ENCODE data around the gene CA4. TPM values are rescaled to one million over a fixed set of nuclear protein-coding genes. Genes with fewer than 3 reads are reported as not detected.

CA4 gene
- total RNA-seq, 4 donors from 2014 or later: 1.5 to 3.5 (median 2.0) TPM

DNA sequence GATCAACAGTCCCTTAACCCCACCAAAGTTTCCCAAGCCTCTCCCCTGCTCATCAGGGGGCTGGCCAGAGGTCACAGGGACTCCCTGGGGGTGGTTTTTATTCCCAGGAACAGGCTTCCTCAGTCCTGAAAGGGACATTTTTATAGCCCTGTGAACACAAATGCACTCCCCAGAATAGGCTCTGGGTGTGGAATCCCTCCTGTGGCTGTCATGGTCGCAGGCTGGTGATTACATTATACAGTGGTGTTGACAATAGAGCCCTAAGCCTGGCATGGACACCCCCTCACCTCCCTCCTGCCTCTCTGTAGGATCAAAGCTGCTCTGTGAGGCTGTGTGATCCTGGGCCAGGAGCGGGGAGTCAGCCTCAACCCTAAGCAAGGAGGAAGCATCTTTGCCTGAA, 1.4 kb upstream of the CA4 start:
- DNase-seq (ENCODE audit: low spot score in 2 of 2): no peak
- TF ChIP-seq CTCF (IDR thresholded peaks at IDR 0.05) (no peak), POLR2A (IDR thresholded peaks at IDR 0.05) (no peak)
- no peak overlapping the region for H3K4me3 ChIP-seq (ENCODE audit: low read depth, poor library complexity, severe bottlenecking)
- intact Hi-C loops (cut with DNase I; ENCODE audit: low total_unique reads): no loop called here
- WGBS, 2 donors: 58 to 79% methylated on average over 2 of the region's 2 CpGs

DNA sequence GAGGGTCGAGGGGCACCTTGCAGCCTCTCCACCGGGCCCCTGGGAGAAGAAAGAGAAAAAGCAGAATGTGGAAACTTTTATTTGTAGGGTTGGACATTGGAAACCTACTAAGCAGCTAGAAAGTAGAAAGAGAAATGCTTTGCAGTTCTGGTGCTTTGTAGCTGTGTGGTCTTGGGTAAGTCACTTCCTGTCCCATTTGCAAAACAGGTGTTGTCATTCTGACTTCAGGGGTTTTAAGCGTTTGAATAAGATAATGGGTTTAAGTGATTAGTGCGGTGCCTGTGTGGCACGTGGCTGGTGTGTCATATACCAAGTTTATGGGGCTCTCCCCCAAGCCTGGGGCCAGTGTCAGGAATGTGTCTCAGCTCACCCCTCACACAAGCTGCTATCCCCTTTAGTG, 1.6 kb downstream of the CA4 start:
- no peak overlapping the region for H3K4me3 ChIP-seq (ENCODE audit: low read depth, poor library complexity, severe bottlenecking)
- no peak for TF ChIP-seq CTCF (IDR thresholded peaks at IDR 0.05)
- 29 to 40% methylated on average over 5 of the region's 5 CpGs for WGBS, 2 donors
- DNase-seq (ENCODE audit: low spot score in 2 of 2): no peak
- intact Hi-C loops (cut with DNase I; ENCODE audit: low total_unique reads): no loop called here

GRCh38 chr17:60153606-60154390, 4.0 kb downstream of the CA4 start:
- DNase-seq (ENCODE audit: low spot score in 2 of 2): no peak
- no peak overlapping the region for H3K4me3 ChIP-seq (ENCODE audit: low read depth, poor library complexity, severe bottlenecking)
- WGBS, 2 donors: 55 to 59% methylated on average over 12 of the region's 12 CpGs
- intact Hi-C loops (cut with DNase I; ENCODE audit: low total_unique reads): no loop called here
- TF ChIP-seq CTCF (IDR thresholded peaks at IDR 0.05) (no peak), POLR2A (IDR thresholded peaks at IDR 0.05) (no peak)

DNA sequence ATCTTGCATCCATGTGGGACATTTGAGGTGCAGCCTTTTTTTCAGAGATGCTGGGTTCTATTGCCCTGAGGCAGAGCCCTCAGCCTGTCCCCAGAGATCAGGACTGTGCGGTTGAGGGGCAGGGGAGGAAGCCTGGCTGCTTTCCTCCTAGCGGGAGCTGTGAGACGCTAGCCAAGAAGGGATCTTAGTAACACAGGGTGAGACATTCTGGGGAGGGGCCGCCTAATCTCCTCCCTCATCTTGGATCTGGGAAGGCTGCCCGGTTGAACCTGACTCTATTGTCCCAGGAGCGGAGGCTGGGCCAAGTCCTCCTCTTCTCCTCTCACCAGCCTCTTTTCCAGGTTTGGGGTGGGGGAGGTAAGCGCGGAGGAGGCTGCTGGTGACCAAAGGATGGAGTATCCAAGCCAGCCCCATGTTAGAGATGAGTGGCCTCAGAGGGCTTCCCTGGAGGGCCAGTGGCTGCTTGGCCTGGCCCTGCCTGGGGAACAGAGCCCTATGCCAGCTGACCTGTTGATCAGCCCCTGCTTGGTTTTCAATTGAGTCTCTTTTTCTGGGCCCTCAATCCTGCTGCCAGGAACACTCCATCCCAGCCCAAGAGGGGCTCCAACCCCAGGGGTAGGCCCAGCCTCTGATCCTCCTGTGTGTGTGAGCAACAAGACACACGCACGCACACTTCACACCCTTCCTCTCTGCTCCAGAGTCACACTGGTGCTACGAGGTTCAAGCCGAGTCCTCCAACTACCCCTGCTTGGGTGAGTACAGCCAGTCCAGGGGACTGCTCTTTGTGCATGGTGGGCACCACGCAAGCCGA, 5.0 kb downstream of the CA4 start:
- WGBS, 2 donors: 54% methylated on average over 14 of the region's 14 CpGs
- TF ChIP-seq POLR2A (IDR thresholded peaks at IDR 0.05): no peak
- TF ChIP-seq CTCF (IDR thresholded peaks at IDR 0.05): no peak
- intact Hi-C loops (cut with DNase I; ENCODE audit: low total_unique reads): no loop called here
- no peak overlapping the region for H3K4me3 ChIP-seq (ENCODE audit: low read depth, poor library complexity, severe bottlenecking)
- DNase-seq (ENCODE audit: low spot score in 2 of 2): no peak

GRCh38 chr17:60155427-60155814, 5.6 kb downstream of the CA4 start:
- TF ChIP-seq POLR2A (IDR thresholded peaks at IDR 0.05) (no peak), CTCF (IDR thresholded peaks at IDR 0.05) (no peak)
- intact Hi-C loops (cut with DNase I; ENCODE audit: low total_unique reads): no loop called here
- 60 to 78% methylated on average over 3 of the region's 3 CpGs for WGBS, 2 donors
- DNase-seq (ENCODE audit: low spot score in 2 of 2): no peak
- H3K4me3 ChIP-seq (ENCODE audit: low read depth, poor library complexity, severe bottlenecking): no peak overlapping the region

Measured in lower leg skin (tissue), 4 donors.